DMS153 treated with DMSO at 0.1 percent for 48 hours (cell line): Measurements from ENCODE around the gene TDRD9.
"Not testable (repeated sequence)": the region's sequence is repeated elsewhere in the genome, so short reads cannot be mapped to it uniquely, and the experiment has no call there.

Source experiments
- DNase-seq: peaks from one replicate; lab custom pipeline; 2025; ENCODE audit not compliant: unreplicated experiment; lab: John Stamatoyannopoulos, UW

Gene TDRD9

GRCh38 chr14:103892247-103892646, 36.0 kb upstream of the TDRD9 start:
- DNase-seq, result no peak

GRCh38 chr14:103894034-103894722, 34.1 kb upstream of the TDRD9 start:
- no peak for DNase-seq

- no peak for DNase-seq
Measured at GRCh38 chr14:103894723-103895059, 33.6 kb upstream of the TDRD9 start.

DNA sequence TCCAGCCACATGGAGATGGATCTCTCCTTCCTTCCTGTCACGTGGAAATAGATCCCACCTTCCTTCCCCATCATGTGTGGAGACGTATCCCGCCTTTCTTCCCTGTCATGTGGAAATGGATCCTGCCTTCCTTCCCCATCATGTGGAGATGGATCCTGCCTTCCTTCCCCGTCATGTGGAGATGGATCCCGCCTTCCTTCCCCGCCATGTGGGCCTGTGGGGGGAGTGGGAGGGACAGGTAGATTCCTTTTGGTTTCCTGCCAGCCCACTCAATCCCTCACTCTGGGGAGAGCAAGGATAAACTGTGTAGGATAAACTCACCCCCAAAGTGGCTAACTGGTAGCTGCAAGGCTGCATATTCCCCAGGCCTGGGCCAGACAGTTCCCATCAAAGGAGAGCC, 31.7 kb upstream of the TDRD9 start:
- DNase-seq, result no peak

- no peak for DNase-seq
Measured at GRCh38 chr14:103897075-103897947, 30.9 kb upstream of the TDRD9 start.

DNA sequence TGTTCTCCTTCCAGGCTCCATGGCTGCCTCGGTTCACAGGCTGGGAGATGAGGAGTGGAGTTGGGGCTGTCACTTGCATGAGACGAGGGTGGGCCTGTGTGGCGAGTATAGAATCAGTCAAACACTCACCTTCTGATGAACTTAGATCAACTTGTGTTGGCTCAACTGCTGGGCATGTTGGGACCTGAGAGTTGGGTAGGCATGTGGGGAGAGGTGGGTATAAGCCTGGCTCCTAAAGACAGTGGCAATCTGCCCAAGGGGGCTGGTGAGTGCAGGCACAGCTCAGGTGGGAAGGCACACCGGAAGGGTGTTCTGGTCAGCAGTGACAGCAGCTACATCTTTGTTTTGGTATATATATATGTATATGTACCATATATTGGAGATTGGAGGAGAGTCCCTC, 30.1 kb upstream of the TDRD9 start:
- no peak for DNase-seq

DNA sequence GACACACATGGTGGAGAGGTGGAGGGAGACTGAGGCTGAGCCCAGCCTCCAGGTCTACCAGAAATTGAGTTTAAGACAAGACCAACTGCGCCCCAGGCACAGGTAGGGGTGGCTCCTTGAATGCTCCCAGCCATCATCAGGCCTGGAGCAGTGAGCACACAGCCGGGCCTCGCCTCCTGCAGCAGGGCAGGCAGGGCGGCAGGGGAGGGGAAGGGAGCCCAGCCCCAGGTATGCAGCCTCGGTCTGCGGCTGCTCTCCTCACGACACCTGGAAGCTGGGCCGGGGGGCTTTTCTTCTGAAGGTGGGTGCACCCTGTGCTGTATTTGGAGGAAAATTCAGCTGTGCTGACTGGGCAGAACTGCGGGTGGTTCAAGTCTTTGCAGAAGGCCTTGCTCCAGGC, 29.5 kb upstream of the TDRD9 start:
- no peak for DNase-seq

DNA sequence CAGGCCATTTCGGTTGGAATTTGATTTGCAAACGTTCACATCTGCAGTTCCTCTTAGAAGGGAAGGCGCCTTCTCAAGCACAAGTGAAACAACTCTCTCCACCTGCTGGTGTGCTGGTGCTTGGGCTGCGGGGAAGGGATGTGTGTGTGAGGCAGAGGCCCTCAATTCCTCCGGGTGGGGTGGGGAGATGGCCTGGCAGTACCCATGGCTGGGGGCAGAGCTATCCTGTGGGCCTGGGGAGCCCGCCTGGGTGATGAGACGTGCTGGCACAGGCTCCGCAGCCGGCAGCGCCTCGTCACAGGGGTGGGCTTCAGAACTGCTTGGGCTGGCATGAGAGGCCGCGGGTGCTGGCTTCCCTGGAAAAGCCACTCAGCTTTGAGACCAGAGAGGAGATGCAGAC, 28.9 kb upstream of the TDRD9 start:
- DNase-seq, result no peak

DNA sequence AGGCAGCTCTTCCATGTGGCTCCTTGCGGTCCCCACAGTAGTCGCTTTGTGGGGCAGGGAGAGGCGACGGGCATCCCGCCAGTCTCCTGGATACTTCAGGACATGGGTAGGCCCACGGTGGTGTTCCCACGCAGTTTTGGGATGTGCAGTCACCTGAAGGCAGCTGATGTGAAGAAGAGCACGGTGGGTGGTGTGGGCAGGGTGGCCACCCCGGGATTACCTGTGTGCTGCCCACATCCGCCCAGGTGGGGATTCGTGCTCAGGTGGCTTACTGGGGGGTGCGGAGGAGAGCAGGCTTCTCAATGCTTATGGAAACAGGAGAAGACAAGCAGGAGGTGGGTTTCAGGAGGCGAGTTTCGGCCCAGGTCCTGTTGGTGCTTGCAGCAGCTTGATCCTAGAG, 28.4 kb upstream of the TDRD9 start:
- DNase-seq, result no peak

GRCh38 chr14:103904493-103905107, 23.7 kb upstream of the TDRD9 start:
- DNase-seq, result no peak

DNA sequence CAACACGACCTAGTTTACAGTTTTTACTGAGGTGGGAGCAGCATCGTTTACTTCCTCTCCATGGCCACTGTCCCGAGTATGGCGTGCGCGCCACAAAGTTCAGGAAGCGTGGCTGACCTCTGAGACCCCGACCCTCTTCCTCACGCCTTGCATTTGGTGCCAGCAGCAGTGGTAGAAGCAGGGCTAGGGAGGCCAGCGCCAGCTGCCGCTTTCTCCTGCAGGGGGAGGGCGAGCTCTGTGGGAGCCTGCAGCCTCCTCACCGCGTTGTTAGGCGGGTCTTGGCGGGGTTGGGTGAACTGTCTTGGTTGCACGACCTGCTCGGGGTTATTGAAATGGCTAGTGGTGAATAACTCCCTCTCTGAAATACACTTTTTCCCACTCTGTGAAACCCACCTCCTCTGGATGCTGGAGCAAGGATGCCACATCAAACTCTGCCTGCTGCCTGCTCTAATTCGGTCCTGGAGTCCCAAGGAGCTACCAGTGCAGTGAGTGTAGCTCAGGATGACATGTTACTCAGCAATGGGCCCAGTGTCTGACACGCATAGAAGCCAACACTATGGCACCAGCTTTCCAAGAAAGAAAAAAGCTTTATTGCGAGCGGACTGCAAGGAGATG, 22.3 kb upstream of the TDRD9 start:
- DNase-seq, result no peak

DNA sequence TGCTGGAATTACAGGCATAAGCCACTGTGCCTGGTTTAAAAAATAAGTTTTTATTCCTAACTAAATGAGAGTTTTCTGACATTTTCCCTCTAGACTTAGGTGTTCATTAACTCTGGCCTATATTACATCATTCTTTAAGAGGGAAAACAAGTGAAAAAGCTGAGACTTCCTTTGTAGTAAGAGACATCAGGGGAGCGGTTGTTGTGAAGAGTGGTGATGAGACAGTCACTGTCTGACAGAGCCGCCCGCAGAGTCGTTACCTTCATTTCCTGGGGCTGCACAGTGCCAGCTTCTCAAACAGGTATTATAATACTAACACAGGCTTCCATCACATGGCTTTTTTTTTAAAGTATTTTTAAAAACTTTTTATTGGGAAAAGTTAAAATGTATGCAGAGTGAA, 19.7 kb upstream of the TDRD9 start:
- DNase-seq, result no peak

GRCh38 chr14:103909531-103910261, 18.6 kb upstream of the TDRD9 start:
- no peak for DNase-seq

- DNase-seq, result peak; percentile 40
Measured at GRCh38 chr14:103910262-103910935, 17.9 kb upstream of the TDRD9 start.

- no peak for DNase-seq
Measured at GRCh38 chr14:103910984-103911383, 17.3 kb upstream of the TDRD9 start.

DNA sequence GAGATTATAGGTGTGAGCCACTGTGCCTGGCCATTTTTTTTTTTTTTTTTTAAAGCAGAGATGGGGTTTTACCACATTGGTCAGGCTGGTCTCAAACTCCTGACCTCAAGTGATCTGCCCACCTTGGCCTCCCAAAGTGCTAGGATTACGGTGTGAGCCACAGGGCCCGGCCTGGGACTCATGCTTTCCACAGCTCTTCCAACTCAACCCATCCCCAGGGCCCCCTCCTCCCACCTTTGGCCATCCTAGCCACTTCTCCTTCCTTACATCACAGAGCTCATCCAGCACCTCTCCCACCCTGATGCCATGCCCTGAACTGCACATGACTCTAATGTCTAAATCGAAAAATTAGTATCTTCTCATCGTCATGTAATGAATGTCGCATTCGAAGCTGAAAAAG, 12.6 kb upstream of the TDRD9 start:
- DNase-seq, result no peak

DNA sequence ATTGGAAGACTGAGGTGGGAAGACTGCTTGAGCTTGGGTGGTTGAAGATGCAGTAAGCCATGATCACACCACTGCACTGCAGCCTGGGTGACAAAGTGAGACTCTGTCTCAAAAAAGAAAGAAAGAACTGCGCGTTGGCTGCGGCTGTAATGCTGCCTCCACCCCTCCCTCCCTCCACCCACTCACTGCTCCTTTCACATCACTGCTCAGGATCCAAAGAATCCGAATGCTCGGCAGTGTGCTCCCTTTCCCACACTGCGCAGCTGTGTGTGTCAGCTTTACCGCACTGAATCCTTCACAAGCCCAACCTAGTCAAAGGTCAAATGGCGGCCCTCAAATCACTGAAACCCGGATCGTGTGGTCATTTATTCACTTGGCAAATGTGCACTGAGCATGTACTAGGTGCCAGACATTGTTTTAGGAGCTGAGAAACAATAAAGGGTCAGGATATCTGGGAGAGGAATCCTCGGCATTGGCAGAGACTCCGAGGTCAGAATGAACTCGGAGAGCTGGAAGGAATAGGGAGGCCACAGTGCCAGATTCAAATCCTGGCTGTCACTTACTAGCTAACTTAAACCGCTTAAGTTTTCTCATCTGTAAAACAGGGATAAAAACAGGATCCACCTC, 11.5 kb upstream of the TDRD9 start:
- no peak for DNase-seq

DNA sequence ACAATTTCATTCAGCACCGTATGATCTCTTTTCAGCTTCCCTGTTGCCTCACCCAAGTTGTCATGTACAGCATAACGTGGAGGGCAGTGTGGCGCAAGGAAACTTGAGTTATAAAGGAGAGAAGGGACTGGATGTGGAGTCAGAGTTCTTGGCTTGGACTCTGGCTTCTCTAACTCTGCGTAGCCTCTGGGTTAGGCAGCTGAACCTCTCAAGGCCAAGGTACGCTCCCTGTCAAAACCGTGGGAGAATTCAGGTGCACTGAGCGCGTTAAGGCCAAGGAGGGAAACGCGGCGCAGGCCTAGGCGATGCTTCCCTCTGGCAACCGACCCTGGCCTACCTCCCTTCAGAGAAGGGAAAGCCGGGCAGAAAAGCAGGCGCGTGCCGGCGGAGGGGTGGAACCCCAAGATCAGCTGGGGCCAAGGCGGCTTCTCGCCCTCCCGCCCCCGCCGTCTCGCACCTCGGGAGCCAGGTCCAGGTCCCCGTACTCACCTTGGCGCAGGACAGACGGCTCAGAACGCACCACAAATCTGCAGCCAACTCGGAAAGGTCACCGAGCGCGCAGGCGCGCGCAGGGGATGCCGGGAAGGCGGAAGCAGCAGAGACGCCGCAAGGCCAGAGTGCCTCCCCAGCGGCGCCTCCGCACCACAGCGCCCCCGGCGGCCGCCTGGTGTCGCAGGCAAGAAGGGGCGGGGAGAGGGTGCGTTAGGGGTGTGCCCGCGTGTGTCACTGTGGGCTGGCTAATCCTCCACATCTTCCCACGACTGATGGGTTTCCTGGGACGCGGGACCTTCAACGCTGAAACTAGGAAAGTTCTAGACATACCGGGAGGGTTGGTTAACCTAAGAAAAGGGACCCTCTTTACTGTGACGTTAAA, 7.0 kb upstream of the TDRD9 start:
- peak; percentile 39 for DNase-seq

- not testable (repeated sequence) for DNase-seq
Measured at GRCh38 chr14:103921855-103922200, 6.4 kb upstream of the TDRD9 start.
